Brain microvascular endothelial cell (primary cell): ENCODE measurements around the gene C20orf202.

Source experiments
- DNase-seq: peaks from one replicate; pipeline ENCODE4 v3.0.0-alpha.2; 2020
- H3K27ac ChIP-seq: fragments of 250-450 bp; sonication (Bioruptor Pico); 2 replicates; pipeline ENCODE4 v1.5.1; 2020; ENCODE audit warnings: mild to moderate bottlenecking, moderate library complexity
- H3K27me3 ChIP-seq: fragments of 250-450 bp; sonication (Bioruptor Pico); replicated peaks from 2 replicates; pipeline ENCODE4 v1.5.1; 2020; ENCODE audit warnings: mild to moderate bottlenecking
- H3K36me3 ChIP-seq: fragments of 250-450 bp; sonication (Bioruptor Pico); replicated peaks from 2 replicates; pipeline ENCODE4 v1.5.1; 2020; ENCODE audit warnings: mild to moderate bottlenecking
- H3K4me3 ChIP-seq: 2 replicates; pipeline ENCODE4 v1.5.1; 2011; ENCODE audit warnings: low read depth, mild to moderate bottlenecking, control low read depth, low read length, moderate library complexity
- in situ Hi-C: cut with HindIII; loops from 2 replicates; pipeline ENCODE4 v1.10.0; 2017; ENCODE audit warnings: low sequenced_read_pairs, low pct_ligation_motif_present
- TF ChIP-seq, protein P1 (sequence below): IDR thresholded peaks from 2 replicates; pipeline ENCODE4 v1.5.1; 2011; ENCODE audit warnings: low read depth, mild to moderate bottlenecking, moderate library complexity, low read length, control low read depth, inconsistent platforms; ENCODE audit errors: missing control alignments

The C20orf202 gene

DNA sequence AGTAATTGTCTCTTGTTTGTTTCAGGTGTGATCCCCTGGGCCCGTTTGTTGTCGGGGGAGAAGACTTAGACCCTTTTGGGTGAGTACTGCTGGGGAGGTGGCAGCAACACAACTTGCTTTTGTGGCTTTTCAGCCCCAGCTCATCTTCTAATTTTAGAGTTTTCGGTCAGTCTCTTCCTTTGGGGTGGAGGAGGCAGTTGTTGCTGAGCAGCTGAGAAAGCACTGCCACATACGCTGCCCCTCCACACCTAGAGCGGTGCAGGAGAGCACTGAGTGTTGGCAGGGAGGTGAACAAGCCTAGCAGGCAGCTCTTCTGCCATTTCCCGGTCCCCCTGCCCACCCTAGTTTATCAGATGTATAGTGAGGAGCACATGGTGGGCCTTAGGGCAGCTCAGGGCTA lies 40.1 kb upstream of the C20orf202 start:
- in situ Hi-C loops = no loop called here
- Histone ChIP-seq H3K27ac (no peak overlapping the region), H3K4me3 (no peak overlapping the region), H3K36me3 (peaks cover 45% of the 10 kb centered on the region), H3K27me3 (no peaks in the 10 kb centered on the region)
- TF ChIP-seq, protein P1, sequence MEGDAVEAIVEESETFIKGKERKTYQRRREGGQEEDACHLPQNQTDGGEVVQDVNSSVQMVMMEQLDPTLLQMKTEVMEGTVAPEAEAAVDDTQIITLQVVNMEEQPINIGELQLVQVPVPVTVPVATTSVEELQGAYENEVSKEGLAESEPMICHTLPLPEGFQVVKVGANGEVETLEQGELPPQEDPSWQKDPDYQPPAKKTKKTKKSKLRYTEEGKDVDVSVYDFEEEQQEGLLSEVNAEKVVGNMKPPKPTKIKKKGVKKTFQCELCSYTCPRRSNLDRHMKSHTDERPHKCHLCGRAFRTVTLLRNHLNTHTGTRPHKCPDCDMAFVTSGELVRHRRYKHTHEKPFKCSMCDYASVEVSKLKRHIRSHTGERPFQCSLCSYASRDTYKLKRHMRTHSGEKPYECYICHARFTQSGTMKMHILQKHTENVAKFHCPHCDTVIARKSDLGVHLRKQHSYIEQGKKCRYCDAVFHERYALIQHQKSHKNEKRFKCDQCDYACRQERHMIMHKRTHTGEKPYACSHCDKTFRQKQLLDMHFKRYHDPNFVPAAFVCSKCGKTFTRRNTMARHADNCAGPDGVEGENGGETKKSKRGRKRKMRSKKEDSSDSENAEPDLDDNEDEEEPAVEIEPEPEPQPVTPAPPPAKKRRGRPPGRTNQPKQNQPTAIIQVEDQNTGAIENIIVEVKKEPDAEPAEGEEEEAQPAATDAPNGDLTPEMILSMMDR = no peak
- no peak for DNase-seq

DNA sequence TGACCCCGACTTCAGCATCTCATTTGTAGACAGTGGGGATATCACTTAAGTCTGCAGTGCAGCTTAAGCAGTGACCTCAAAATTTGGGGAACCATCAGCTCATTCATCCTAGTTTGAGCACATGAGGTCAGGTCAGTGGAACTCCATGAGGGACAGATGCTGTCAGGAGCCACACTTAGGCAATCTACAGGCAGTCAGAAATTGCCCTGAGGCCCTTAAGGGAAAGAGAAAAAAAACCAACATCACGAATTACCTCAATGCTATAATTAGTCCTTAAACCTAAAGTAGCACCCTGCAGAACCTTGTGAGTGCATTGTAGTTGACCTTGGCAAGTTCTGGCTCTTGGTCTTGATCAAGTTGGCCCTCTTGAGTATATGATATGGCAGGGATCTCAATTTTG lies 39.6 kb upstream of the C20orf202 start:
- no peak overlapping the region for H3K27ac ChIP-seq
- TF ChIP-seq, protein P1 = no peak
- H3K36me3 ChIP-seq = peaks cover 51% of the 10 kb centered on the region
- in situ Hi-C loops = no loop called here
- no peaks in the 10 kb centered on the region for H3K27me3 ChIP-seq
- H3K4me3 ChIP-seq = no peak overlapping the region
- DNase-seq = no peak

DNA sequence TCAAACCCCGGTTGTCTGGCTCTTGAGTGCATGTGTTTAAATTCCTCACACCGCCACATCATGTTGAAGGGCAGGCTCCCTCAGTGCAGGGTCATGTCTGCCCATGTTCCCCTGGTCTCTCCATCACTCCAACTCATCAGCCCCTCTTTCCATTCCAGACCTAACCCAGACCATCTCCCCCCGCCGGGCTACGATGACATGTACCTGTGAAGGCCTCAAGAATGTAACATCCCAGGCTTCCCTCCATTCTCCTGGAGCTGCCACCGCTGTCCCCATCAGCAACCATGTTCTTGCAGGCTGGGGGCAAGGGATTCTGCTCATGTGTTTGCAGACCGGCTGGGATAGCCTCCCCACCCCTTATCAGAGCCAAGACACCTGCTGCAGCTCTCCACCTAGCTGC lies 38.4 kb upstream of the C20orf202 start:
- no peaks in the 10 kb centered on the region for H3K27me3 ChIP-seq
- DNase-seq = no peak
- in situ Hi-C loops = no loop called here
- TF ChIP-seq, protein P1 = no peak
- no peak overlapping the region for H3K4me3 ChIP-seq
- H3K27ac ChIP-seq = no peak overlapping the region
- H3K36me3 ChIP-seq = peaks cover 57% of the 10 kb centered on the region

DNA sequence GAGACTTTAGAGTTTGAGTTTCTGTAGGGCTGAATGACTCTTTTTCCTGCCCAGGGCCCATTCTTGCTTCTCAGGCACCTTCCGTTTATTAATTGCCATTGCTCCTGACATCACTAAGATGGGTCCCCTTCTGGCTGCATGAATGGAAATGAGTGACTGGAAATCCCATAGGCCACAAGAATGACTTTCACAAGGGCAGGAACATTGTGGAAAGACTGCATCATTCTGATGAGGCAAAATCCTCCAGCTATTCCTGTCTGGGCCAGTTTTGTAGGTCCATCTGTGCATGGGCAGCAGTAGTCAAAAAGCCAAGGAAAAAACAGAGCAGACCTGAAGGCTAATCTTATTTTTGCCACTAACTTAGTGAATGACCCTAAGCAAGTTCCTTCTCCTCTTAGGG lies 37.7 kb upstream of the C20orf202 start:
- TF ChIP-seq, protein P1 = no peak
- DNase-seq = no peak
- Histone ChIP-seq H3K36me3 (peaks cover 61% of the 10 kb centered on the region), H3K27me3 (no peaks in the 10 kb centered on the region), H3K4me3 (no peak overlapping the region), H3K27ac (no peak overlapping the region)
- in situ Hi-C loops = no loop called here

DNA sequence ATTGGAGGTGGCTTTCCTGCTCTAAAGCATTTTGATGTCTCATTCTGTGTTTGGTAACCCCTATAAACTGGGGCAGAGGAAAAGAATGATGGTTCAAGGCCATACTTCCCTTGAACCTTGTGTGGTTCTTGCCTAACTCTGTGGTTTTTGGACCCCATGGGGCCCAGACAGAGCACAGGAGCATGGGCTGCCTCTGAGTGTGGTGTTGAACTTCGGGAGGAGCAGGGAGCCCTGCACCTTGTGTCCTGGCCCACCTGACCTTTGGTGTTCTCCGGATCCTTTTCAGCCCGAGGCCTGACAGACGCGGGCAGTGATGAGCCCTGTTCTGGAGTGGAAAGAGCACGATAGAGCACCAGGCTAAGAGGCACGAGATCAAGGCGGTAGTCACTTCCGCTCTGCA lies 37.3 kb upstream of the C20orf202 start:
- in situ Hi-C loops = no loop called here
- Histone ChIP-seq H3K27ac (no peak overlapping the region), H3K36me3 (peaks cover 62% of the 10 kb centered on the region), H3K27me3 (no peaks in the 10 kb centered on the region), H3K4me3 (no peak overlapping the region)
- no peak for DNase-seq
- TF ChIP-seq, protein P1 = no peak

DNA sequence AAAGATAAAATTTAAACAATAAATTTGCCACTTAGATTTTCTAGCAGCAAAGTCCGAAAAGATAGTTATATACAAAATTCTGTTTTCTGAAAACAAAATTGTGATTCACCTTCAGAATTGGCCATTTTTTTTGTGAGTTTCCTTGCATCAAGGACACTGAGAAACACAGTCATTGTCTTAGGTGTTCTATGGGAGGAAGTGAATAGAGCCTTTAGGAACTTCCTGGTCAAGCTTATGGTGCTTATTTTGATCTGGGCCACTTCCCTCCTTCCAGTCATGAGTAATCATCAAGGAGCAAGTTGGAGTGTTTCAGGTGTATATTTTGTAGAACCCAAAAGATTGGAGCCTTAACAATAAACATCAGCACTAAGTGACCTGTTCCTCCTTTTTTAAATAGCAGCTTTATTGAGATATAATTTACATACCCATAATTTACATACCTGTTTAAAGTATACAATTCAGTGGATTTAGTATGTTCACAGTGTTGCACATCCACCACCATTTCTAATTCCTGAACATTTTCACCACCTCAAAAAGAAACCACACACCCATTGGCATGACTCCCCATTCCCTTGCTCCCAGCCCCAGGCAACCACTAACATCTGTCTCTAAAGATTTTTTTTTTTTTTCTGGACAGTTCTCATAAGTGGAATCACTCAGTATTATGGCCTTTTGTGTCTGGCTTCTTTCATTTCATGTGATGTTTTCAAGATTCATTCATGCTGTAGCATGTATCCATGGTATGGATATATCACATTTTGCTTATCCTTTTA lies 36.1 kb upstream of the C20orf202 start:
- DNase-seq = no peak
- no peak overlapping the region for H3K4me3 ChIP-seq
- no peaks in the 10 kb centered on the region for H3K27me3 ChIP-seq
- H3K27ac ChIP-seq = no peak overlapping the region
- in situ Hi-C loops = no loop called here
- TF ChIP-seq, protein P1 = no peak
- H3K36me3 ChIP-seq = peaks cover 61% of the 10 kb centered on the region
